ENCODE measurements around the gene LAMB4.

Gene LAMB4

DNA sequence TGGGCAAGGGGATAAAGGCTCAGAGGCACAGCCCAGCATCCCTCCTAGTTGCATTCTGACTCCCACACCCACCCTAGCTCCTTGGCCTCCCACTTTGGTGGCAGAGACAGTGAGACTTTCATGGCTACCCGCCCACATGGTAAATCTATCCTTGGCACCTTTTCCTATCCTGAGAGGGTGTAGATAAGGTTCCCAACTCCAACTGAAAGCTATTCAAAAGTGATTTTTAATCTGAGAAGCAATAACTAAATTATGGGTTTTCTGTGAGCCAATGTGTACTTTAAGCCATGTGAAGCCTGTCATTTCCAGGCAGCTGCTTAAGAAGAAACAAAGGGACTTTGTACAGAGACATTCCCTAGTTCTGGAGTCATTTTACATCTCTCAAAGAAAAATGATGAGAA is 136.3 kb downstream of the LAMB4 start:
- DNase-seq = no peak

DNA sequence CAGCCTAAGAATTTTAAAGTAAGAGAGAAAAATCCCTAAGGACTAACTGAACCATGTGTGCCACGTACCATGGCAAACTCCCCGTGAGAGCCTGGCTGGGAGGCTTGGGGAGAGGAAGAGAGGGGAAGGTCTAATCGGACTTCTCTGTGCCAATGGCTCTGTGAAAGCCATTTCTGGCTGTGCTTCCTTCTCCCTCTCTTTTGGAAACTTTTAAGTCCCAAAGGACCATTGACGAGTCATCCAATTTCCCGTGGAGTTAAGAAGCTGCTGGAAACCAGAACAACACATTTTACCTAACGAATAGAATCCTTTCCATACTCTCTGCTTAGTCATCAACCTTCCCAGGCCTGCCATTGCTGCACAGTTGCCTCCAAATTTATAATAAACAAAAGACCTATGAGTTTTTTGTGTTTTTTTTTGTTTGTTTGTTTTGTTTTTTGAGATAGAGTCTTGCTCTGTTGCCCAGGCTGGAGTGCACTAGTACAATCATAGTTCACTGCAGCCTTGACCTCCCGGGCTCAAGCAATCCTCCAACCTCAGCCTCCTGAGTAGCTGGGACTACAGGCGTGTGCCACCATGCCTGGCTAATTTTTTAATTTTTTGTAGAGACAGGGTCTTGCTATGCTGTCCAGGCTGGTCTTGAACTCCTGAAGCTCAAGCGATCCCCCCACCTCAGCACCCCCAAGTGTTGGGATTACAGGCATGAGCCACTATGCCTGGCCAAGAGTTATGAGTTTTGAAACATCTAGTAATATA is 140.4 kb downstream of the LAMB4 start:
- no peak for DNase-seq

DNA sequence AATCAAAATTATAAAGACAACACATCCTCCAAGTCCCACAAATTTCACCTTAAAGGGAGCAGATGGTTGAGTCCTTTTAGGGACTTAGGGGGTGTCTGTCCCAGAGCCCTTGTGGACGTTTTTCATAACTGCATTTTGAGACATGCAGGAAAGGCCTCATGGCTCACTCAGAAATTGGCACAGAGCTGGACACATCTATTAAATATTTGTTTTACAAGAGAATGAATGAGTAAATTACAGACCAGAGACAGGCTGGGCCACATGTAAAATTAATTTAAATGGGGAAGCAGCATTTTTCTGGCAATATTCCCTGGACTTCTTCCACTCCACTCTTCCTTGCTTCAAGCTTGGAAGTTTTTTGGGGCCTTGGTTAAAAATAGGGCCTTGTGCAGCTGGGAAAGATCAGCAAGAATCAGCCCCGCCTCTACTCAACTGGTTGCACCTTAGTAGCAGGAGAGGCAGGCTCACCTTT is 147.2 kb downstream of the LAMB4 start:
- DNase-seq = no peak

- no peak for DNase-seq
Observed at GRCh38 chr7:107982042-107982840, 147.9 kb downstream of the LAMB4 start.

DNA sequence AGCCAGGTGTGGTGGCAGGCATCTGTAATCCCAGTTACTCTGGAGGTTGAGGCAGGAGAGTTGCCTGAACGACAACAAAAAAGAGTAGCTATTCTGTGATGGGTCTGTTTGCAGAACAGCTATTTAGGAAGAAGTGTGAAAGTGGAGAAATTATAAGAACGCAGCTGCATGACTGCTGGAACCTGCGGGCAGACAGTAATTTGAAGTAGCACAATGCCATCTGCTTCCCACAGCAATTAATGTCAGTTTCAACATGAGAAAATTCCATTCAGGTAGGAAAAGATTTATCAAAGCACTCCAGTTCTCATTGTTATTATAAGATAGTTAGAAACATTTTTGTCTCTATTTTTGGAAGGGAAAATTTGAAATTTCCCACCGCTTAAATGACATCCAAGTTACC is 148.7 kb downstream of the LAMB4 start:
- DNase-seq = no peak

GRCh38 chr7:107980671-107981190 is 149.4 kb downstream of the LAMB4 start:
- DNase-seq = no peak

DNA sequence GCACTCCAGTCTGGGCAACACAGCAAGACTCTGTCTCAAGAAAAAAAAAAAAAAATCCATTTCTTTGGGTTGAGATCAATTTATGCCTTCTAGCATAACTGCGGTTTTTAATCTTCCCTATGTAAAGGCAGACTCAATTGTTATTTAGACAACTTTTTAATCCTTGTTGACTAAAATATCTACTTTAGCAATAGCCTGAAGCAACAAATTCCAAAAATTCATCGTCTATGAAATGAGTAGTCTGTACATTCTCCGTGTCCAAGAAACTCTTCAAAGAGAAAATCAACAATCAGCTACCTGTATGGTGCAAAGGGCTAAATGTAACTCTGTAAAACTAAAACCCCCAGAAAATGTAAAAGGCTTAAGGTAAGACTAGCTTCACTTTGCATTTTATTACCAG is 150.0 kb downstream of the LAMB4 start:
- no peak for DNase-seq

DNA sequence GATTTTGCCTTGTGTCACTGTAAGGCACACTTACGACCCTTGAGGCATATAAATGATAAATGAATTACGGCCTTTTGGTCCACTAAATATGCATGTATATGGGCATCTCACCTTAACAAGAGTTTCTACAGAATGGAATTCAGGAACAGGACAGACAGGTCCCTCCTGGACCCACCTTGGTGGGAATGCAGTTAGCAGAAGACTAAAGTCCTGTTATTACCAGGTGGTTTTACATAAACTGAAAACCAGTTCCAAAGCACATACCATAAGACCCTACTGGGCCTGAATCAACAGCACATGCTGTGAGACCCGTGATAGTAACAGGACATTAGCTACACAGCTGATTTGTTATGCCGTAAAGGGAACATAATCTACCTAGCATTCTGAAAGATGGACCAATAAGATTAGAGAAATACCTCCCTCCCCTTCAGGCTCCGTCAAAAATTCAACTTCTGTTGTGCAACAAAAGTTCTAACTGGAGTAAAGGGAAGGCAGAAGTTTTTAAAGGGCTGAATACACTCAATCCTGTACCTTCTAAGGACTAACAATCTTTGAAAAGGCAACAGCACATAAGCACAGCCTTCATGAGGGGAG is 151.2 kb downstream of the LAMB4 start:
- DNase-seq = no peak

DNA sequence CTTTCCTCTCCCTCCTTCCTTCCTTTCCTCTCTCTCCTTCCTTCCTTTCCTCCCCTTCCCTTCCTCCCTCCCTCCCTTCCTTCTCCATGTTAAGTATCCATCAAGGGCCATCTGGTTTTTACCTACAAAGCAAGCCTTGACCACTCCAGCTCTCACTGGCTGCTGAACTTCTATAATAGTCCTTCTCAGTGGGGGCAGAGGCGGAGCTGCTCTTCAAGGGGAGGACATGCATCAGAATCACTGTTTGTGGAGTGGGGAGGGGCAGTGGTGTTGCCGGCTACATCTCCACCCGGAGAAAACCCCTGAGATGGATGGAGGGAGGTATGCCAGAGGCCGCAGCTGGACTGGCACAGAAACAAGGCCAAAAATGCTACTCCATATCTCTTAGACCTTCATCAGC is 153.1 kb downstream of the LAMB4 start:
- no peak for DNase-seq

DNA sequence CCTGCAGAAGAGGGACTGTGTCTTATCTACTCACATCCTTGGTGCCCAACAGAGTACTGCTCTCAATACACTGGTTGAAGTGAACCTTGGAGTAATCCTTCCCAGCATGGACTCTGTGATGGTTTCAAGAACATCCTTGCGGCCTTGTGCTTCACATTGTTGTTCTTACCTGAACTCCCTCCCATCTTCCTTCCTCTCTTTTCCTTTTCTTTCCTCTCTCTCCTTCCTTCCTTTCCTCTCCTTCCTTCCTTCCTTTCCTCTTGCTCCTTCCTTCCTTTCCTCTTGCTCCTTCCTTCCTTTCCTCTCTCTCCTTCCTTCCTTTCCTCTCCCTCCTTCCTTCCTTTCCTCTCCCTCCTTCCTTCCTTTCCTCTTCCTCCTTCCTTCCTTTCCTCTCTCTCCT is 153.5 kb downstream of the LAMB4 start:
- no peak for DNase-seq

- DNase-seq = no peak
Observed at GRCh38 chr7:107975394-107976013, 154.7 kb downstream of the LAMB4 start.

DNA sequence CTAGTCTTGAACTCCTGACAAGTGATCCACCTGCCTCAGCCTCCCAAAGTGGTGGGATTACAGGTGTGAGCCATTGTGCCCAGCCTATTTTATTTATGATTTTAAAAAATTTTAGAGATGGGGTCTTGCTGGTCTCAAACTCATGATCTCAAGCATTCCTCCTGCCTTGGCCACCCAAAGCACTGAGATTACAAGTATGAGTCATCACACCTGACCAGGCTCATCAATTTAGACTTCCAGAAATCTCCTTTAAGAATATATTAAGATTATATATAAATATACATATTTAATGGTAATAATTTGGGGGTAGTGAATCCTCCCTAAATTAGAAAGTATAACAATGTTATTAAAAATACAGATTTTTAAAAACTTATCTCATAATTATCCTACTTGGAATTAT is 156.3 kb downstream of the LAMB4 start:
- no peak for DNase-seq

All from T-helper 1 cell (primary cell).